SJCRH30 (cell line): Measurements from ENCODE around the gene STAT5B. TPM values are rescaled to one million over a fixed set of nuclear protein-coding genes. Genes with fewer than 3 reads are reported as not detected.
A peak's percentile ranks its signal among the peaks of the same experiment; 100 is the strongest.

Experiments used
- DNase-seq, 2 experiments: peaks; one replicate each; pipeline ENCODE4 v3.0.0-alpha.2; 2015 to 2020
- H3K27ac ChIP-seq: fragments of 250-450 bp; sonication (Bioruptor Pico); 2 replicates; pipeline ENCODE4 v1.5.1; 2020; ENCODE audit warnings: mild to moderate bottlenecking, moderate library complexity
- H3K27me3 ChIP-seq: fragments of 250-450 bp; sonication (Bioruptor Pico); 2 replicates; pipeline ENCODE4 v1.5.1; 2020; ENCODE audit warnings: mild to moderate bottlenecking, moderate library complexity
- H3K36me3 ChIP-seq: fragments of 250-450 bp; sonication (Bioruptor Pico); 2 replicates; pipeline ENCODE4 v1.5.1; 2020; ENCODE audit warnings: mild to moderate bottlenecking, moderate library complexity
- H3K4me1 ChIP-seq: fragments of 250-450 bp; sonication (Bioruptor Pico); 2 replicates; pipeline ENCODE4 v1.5.1; 2020; ENCODE audit warnings: mild to moderate bottlenecking, moderate library complexity
- H3K4me3 ChIP-seq: fragments of 250-450 bp; sonication (Bioruptor Pico); 2 replicates; pipeline ENCODE4 v1.5.1; 2020; ENCODE audit warnings: mild to moderate bottlenecking, moderate library complexity
- H3K9me3 ChIP-seq: fragments of 250-450 bp; sonication (Bioruptor Pico); replicated peaks from 2 replicates; pipeline ENCODE4 v1.5.1; 2020; ENCODE audit warnings: mild to moderate bottlenecking, moderate library complexity
- total RNA-seq: library from RNA; depleted of rRNA; stranded (reverse); fragments of >200 nt; shearing (Covaris generic); gene quantifications from 2 replicates; pipeline ENCODE4 v1.2.3, GENCODE V29; 2014; rRNA removed

STAT5B gene
- total RNA-seq, 1 experiment from 2014 or later: 31.1 TPM

GRCh38 chr17:42169351-42169750 is 106.8 kb downstream of the STAT5B start:
- no peaks in the 10 kb centered on the region for H3K36me3 ChIP-seq
- H3K27me3 ChIP-seq: peaks cover 15% of the 10 kb centered on the region
- no peak overlapping the region for H3K27ac ChIP-seq
- H3K9me3 ChIP-seq: no peaks in the 10 kb centered on the region
- H3K4me3 ChIP-seq: no peak overlapping the region
- no peak for DNase-seq
- H3K4me1 ChIP-seq: no peaks in the 10 kb centered on the region

DNA sequence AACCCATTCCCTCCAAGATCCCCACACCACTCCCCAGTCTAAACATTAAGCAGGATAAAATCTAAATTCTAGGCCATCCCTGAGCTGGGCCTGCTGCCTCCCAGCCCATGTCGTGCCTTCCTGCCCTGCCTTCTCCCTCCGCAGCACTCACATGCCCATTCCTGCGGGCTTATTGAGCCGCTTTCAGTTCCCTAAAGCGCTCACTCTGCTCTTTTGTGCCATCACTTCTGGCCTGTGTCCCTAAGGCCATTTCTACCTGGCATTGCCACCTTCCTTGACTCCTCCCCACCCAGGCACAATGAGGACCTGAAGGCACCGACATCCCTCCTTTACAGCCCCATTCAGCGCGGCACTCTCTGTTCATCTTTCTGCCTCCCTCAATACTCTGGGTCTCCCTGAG is 108.4 kb downstream of the STAT5B start:
- no peak for DNase-seq
- H3K4me1 ChIP-seq: 0 out of 2 replicates have a peak, but pooled peaks cover 8% of the 10 kb centered on the region
- H3K4me3 ChIP-seq: no peak overlapping the region
- H3K27ac ChIP-seq: no peak overlapping the region
- H3K27me3 ChIP-seq: peaks cover 11% of the 10 kb centered on the region
- H3K9me3 ChIP-seq: no peaks in the 10 kb centered on the region
- no peaks in the 10 kb centered on the region for H3K36me3 ChIP-seq

GRCh38 chr17:42166196-42166763 is 109.9 kb downstream of the STAT5B start:
- peaks cover 10% of the 10 kb centered on the region; the same call in 1 of the 2 replicates for H3K4me1 ChIP-seq
- no peaks in the 10 kb centered on the region for H3K9me3 ChIP-seq
- H3K27ac ChIP-seq: no peak overlapping the region
- H3K4me3 ChIP-seq: no peak overlapping the region
- no peaks in the 10 kb centered on the region for H3K36me3 ChIP-seq
- no peak for DNase-seq
- peaks cover 5% of the 10 kb centered on the region; the same call in 1 of the 2 replicates for H3K27me3 ChIP-seq

DNA sequence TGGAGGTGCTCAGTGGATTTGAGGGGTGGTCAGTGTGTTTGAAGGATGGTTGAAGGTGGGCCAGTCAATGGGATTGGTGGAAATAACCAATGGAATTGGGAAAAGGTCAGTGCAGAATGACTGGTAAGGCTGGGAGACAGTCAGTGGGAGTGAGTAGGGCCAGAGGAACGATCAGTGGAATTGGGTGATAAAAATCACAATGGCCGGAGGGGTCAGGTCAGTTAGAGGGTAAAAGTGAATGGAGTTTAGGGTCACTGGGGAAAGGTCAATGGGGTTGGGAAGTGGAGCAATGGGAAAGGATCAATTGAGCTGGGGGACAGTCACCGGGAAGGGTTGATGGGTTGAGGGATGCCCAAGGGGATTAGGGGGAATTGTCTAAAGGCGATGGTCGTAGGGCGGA is 110.4 kb downstream of the STAT5B start:
- no peaks in the 10 kb centered on the region for H3K36me3 ChIP-seq
- no peak for DNase-seq
- H3K4me1 ChIP-seq: peaks cover 10% of the 10 kb centered on the region; the same call in 1 of the 2 replicates
- H3K9me3 ChIP-seq: no peaks in the 10 kb centered on the region
- no peak overlapping the region for H3K4me3 ChIP-seq
- H3K27me3 ChIP-seq: no peaks in the 10 kb centered on the region; the same call in 1 of the 2 replicates
- H3K27ac ChIP-seq: no peak overlapping the region

DNA sequence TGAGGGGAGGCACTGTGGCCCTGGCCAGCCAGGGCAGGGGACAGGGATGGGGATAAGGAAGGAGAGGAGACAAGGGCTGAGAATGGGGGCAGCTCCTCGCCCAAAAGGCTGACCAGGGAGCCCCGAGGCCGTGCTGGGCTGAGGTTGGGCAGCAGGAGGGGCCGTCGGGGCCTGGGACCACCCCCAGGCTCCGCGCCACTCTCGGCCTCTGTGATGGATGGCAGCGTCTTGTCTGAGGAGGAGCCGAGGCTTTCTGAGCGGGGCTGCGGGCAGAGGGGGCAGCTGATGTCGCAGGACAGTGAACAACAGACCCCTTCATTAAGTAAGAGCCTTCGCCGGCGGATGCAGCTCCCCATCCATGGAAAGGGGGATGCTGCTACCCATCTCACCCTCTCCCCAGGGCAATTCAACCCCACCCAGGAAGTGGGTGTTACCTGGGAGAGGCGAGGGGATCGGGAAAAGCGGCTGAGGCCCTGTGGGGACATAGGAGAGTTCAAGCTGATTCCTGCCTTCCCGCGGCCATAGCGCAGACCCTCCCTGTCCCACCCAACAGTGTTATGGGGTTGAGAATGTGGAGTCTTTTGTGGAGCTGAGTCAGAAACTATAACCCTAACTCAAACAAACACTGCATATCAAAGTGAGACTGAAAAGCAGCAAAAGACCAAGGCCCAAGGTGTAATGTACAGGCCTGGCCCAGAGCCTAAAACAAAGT is 112.3 kb downstream of the STAT5B start:
- Histone ChIP-seq H3K36me3 (no peaks in the 10 kb centered on the region), H3K4me1 (peaks cover 10% of the 10 kb centered on the region; the same call in 1 of the 2 replicates), H3K9me3 (no peaks in the 10 kb centered on the region), H3K27ac (no peak overlapping the region), H3K27me3 (no peaks in the 10 kb centered on the region), H3K4me3 (peak overlapping the region; percentile 36)
- DNase-seq: peak in 1 of 2 experiments; percentile 42

DNA sequence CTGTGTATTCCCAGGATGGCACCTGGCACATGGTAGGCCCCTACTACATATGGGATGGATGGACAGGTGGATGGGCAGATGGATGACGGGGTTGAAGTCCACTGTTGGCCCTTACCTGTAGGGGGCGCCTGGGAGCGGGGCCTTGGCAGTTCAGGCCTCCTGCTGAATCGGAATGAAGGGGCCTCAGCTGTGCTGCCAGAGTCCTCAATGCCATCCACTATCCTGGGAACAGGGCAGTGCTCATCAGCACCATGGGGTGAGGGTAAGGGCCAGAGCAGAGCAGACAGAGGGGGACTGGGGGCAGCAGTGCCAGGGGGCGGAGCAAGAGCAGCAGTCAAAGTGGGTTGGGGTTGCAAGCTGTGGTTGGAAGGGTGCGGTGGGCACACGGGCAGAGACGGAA is 113.1 kb downstream of the STAT5B start:
- peaks cover 10% of the 10 kb centered on the region; the same call in 1 of the 2 replicates for H3K4me1 ChIP-seq
- peak; percentile 56 to 76 for DNase-seq
- H3K27ac ChIP-seq: no peak overlapping the region
- no peaks in the 10 kb centered on the region for H3K27me3 ChIP-seq
- no peaks in the 10 kb centered on the region for H3K9me3 ChIP-seq
- H3K36me3 ChIP-seq: no peaks in the 10 kb centered on the region
- H3K4me3 ChIP-seq: no peak overlapping the region

GRCh38 chr17:42160531-42160910 is 115.7 kb downstream of the STAT5B start:
- Histone ChIP-seq H3K27me3 (no peaks in the 10 kb centered on the region), H3K27ac (no peak overlapping the region), H3K4me3 (no peak overlapping the region), H3K9me3 (no peaks in the 10 kb centered on the region), H3K4me1 (peaks cover 10% of the 10 kb centered on the region; the same call in 1 of the 2 replicates), H3K36me3 (no peaks in the 10 kb centered on the region)
- no peak for DNase-seq

DNA sequence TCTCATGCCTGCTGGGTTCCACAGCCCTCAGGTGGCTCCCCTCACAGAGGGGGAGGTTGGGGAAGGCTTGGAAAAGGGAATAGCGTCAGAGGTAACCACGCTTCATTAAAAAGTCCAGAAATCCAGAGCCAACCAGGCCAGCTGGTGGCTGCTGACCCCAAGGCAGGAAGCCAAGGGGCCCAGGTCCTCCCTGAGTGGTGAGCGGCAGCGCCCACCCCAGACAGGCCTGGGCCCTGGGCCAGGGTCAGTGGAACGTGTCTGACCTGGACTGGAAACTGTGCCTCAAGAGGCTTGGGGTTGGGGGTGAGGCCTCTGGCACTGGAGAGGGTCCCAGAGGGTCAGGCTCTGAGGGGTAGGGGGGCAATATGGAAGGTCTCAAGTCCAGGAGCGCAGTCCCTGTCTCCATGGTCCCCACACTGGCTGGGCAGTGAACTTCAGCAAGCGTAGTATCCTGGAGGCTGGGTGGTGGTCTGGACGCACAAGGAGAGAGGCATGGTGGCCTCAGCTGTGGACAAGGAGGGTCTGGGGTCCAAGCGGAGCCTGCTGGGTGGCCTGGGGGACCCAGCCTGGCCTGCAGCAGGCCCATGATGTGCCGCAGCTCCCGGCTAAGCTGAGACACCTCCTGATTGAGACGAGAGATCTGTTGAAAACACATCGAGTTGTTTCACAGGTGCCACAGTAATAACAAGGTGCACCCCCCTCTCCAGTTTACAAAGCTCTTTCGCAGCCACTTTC is 116.2 kb downstream of the STAT5B start:
- peaks cover 10% of the 10 kb centered on the region; the same call in 1 of the 2 replicates for H3K4me1 ChIP-seq
- H3K4me3 ChIP-seq: no peak overlapping the region
- H3K36me3 ChIP-seq: no peaks in the 10 kb centered on the region
- DNase-seq: no peak
- no peaks in the 10 kb centered on the region for H3K27me3 ChIP-seq
- H3K9me3 ChIP-seq: no peaks in the 10 kb centered on the region
- H3K27ac ChIP-seq: no peak overlapping the region

DNA sequence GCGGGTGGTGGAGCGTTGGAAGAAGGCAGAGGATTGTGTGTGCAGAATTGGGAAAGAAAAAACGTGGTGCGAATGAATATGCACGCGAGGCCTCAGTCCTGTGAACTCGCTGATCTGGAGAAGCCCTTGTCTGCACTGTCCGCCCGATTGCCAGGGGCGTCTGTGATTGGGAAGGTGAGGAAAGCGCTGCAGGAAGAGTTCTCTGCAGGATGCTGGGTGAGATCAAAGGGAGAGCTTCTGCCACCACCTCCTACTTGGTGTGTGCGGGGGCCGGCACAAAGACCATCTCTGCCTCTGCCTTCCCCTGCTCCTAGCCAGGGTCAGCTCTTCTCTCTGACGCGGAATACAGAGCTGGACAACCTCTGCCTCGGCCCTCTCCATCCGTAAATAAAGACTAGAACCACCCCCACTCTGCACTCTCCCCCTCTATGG is 120.6 kb downstream of the STAT5B start:
- Histone ChIP-seq H3K4me1 (0 out of 2 replicates have a peak, but pooled peaks cover 4% of the 10 kb centered on the region), H3K9me3 (no peaks in the 10 kb centered on the region), H3K27ac (no peak overlapping the region), H3K4me3 (no peak overlapping the region; the same call in 1 of the 2 replicates), H3K27me3 (no peaks in the 10 kb centered on the region), H3K36me3 (no peaks in the 10 kb centered on the region)
- DNase-seq: no peak

DNA sequence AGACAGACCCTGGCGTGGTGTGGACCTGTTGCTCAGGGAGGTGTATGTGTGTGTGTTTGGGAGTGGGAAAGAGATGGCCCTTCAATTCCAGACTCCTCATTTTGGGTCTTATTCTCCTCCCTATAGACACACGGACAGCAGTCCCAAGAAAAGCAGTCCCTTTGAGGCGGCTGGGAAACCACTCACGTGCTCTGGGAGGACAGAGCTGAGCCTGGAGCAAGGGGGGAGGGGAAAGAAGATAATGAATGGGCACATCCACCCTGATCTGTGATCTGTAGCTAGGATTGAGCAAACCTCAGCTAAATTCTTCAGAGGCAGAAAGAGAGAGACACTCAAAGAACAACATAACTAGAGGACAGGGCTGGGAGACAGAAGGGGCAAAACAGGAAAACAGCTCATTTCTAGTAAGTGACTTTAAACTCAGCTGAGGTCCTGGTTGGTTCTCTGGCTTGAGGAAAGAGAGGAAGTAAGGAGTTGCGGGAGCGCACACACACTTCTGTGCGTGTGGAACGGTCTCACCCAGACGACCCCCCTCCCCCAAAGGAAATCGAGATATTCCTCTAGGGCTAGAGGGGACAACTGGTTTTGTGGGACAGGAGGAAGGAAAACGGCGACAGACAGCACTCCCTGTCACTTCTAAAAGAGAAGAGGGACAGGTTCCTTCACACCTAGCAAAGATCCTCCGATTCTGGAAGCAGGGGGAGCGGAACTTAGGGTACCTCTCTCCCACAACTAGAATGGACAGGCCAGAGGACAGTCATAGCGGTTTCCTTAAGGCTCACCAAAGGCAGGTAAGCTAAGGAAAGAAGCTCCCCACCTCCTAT is 122.1 kb downstream of the STAT5B start:
- H3K4me3 ChIP-seq: peak overlapping the region; percentile 92
- 0 out of 2 replicates have a peak, but pooled peaks cover 4% of the 10 kb centered on the region for H3K4me1 ChIP-seq
- H3K9me3 ChIP-seq: no peaks in the 10 kb centered on the region
- H3K36me3 ChIP-seq: peaks cover 3% of the 10 kb centered on the region; the same call in 1 of the 2 replicates
- no peaks in the 10 kb centered on the region for H3K27me3 ChIP-seq
- DNase-seq: peak in 1 of 2 experiments; percentile 23
- H3K27ac ChIP-seq: peak overlapping the region; percentile 41

Other genes starting within 250 kb of the STAT5B start
- gene C17orf113, start 225.8 kb downstream of the STAT5B start, total RNA-seq: 0.18 and 0.49 TPM in 2 replicates
- 1.3 and 1.5 TPM in 2 replicates for gene ZNF385C, start 177.9 kb downstream of the STAT5B start, total RNA-seq
- 0.12 TPM in 1 of 2 replicates, not detected in the other for gene DHX58, start 163.7 kb downstream of the STAT5B start, total RNA-seq
- gene KAT2A, start 155.0 kb downstream of the STAT5B start, total RNA-seq: 23.5 and 27.2 TPM in 2 replicates
- gene HSPB9, start 153.6 kb downstream of the STAT5B start, total RNA-seq: 0.28 and 0.32 TPM in 2 replicates
- 90.2 and 91.1 TPM in 2 replicates for gene RAB5C, start 121.4 kb downstream of the STAT5B start, total RNA-seq
- 0.04 TPM in 1 of 2 replicates, not detected in the other for gene KCNH4, start 95.2 kb downstream of the STAT5B start, total RNA-seq
- 1.0 TPM in 1 of 2 replicates, not detected in the other for gene HCRT, start 90.9 kb downstream of the STAT5B start, total RNA-seq
- 6.7 and 9.9 TPM in 2 replicates for gene GHDC, start 81.9 kb downstream of the STAT5B start, total RNA-seq
- gene STAT5A, start 12.1 kb upstream of the STAT5B start, total RNA-seq: 5.0 and 5.9 TPM in 2 replicates
- gene STAT3, start 112.1 kb upstream of the STAT5B start, total RNA-seq: 107 and 113 TPM in 2 replicates
- 46.9 and 47.8 TPM in 2 replicates for gene CAVIN1, start 146.9 kb upstream of the STAT5B start, total RNA-seq
- 25.3 and 30.9 TPM in 2 replicates for gene ATP6V0A1, start 182.5 kb upstream of the STAT5B start, total RNA-seq